HT-29 (cell line): Measurements from ENCODE around the gene CLCF1. TPM values are rescaled to one million over a fixed set of nuclear protein-coding genes. Genes with fewer than 3 reads are reported as not detected.

Experiments used
- DNase-seq: peaks from one replicate; pipeline ENCODE4 v3.0.0-alpha.2; 2015; ENCODE audit warnings: low spot score
- total RNA-seq: library from RNA; depleted of rRNA; stranded (reverse); fragments of >200 nt; shearing (Covaris generic); gene quantifications from 2 replicates; pipeline ENCODE4 v1.2.3, GENCODE V29; 2014; rRNA removed

The CLCF1 gene
- total RNA-seq, result 25.5 and 29.7 TPM in 2 replicates

DNA sequence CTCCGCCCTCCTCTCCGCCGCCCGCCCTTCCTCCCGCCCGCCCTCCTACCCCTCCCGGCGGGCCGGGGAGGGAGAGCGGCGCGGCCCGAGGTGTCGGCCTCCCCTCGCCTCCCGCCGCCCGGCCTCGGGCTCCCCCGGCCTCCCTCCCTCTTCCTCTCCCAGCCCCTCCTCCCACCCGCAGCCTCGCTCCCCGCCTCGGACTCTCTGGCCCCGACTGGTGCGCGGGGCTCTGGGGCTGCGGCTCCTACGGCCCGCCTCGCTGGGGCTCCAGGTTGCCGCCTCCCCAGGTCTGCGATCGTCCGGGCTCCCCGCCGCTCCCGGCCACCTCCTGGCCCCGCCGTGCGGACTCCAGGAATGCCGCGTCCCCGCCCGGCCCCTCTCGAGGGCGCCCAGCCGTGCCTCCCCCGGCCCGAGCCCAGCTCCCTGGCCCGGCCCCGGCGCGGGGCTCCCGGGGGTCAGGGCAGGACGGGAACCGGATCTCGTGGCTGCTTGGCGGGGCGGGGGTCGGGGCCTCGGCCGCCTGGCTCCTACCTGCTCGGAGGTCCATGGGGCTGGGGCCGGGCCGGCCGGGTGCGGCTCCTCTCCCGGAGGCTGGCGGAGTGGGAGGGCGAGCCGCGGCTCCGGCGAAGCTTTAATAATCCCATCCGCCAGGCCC lies at the start of gene CLCF1:
Gene CLCF1, minus strand, starts transcription at position 606 of the 655 bp plus-strand sequence. Its CDS starts 59 bp downstream, at position 547.
- DNase-seq, result peak; percentile 80

GRCh38 chr11:67422891-67423290 lies 49.5 kb upstream of the CLCF1 start:
- peak; percentile 58 for DNase-seq

- DNase-seq, result no peak
These were observed 48.1 kb upstream of the CLCF1 start for GRCh38 chr11:67421430-67422031.

GRCh38 chr11:67420646-67421429 lies 47.4 kb upstream of the CLCF1 start:
- DNase-seq, result peak; percentile 99

GRCh38 chr11:67420147-67420645 lies 46.8 kb upstream of the CLCF1 start:
- DNase-seq, result no peak

GRCh38 chr11:67419325-67420049 lies 46.1 kb upstream of the CLCF1 start:
- DNase-seq, result no peak

DNA sequence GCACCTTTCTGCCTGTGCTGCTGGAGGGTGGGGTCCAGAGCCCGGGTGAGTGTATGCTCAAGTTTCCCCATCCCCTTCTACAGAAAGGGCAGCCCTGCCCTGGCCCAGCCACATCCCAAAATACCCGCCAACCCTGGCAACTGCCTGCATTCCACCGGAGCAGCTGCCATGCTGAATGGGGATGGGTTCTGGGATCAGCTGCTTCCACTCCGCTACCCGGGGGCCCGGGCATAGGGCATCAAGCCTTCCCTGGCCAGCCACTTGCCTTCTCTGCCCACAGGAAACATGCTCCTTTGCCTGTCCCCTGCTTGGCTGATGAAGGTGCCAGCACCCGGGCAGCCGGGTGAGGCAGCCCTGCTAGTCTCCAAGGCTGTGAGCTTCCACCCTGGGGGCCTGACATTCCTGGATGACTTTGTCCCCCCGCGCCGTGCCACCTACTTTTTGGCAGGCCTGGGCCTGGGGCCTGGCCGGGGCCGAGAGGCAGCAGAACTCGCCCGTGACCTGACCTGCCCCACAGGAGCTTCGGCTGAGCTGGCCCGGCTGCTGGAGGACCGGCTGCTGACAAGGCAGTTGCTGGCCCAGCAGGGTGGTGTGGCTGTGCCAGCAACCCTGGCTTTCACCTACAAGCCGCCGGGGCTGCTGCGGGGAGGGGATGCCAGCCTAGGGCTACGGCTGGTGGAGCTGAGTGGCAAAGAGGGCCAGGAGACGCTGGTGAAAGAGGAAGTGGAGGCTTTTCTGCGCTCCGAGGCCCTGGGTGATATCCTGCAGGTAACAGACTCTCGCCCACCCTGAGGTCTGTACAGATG lies 45.3 kb upstream of the CLCF1 start:
- DNase-seq, result no peak

DNA sequence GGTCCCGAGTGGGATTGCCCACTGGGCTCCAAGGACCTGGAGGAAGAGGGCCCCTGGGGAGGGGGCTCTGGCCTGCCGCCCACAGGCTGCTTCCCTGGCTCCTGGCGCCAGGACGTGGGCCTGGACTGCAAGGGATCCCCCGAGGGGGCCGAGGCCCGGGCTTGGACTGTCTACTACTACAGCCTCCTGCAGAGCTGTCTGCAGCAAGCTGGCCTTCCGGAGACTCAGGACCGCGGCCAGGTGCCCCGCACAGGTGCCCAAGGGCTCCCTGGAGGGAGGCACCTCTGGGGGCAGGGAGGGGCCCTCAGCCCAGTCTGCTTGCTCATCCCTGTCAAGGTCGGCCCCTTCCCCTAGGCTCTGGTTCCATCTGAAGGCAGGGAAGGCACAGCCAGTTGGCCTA lies 44.0 kb upstream of the CLCF1 start:
- DNase-seq, result no peak

GRCh38 chr11:67416416-67417335 lies 43.3 kb upstream of the CLCF1 start:
- peak; percentile 63 for DNase-seq

GRCh38 chr11:67415501-67416304 lies 42.3 kb upstream of the CLCF1 start, which contains the start of gene CARNS1:
Gene CARNS1, plus strand, starts transcription at chr11:67415678. Its CDS starts 522 bp downstream, at chr11:67416200.
- DNase-seq, result no peak

- DNase-seq, result no peak
These were observed 40.0 kb upstream of the CLCF1 start for GRCh38 chr11:67413266-67413849.

DNA sequence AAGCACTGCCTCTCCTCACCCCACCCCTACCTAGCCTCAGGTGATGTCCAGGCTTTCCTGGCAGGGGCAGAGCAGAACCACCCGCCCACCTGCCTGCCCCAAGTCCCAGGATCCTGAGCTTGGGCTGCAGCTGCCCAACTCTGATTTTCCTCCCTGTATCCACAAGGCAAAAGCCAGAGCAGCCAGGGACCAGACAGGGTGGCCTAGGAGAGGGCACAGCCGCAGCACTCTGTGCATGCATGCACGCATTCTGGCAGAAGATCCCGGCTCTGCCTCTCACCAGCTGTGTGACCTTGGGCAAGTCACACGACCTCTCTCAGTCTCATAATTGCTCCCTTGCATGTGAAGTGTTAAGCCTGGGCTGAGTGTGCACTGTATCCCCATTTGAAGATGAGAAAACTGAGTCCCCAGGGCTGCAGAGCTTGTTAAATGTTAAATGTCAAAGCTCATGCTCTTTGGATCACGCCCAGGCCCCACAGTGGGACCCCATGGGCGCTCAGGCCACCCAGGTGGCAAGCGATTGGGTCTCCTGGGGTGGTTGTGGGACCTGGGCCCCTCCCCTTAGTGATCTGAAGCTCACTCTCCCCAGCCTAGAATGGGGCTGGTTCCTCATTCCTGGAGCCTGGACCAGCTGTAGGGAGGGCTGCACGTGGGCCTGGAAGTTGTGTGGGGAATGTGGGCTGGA lies 39.2 kb upstream of the CLCF1 start:
- no peak for DNase-seq

DNA sequence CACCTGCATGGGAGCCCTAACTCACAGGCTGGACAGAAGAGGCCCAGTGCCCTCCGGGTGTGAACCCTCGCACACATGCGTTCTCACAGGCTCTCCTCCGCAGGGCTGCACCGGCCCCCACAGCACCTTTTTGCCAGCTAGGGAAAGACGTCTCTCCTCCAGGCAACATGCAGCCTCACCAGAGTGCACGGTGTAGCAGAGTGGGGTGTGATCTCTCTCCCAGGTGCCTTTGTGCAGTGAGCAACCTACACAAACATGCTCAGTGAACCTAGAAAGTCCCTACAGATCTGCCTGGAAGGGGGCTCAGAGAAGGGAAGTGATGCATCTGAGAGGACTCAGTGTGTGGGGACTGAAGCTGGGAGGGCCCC lies 38.4 kb upstream of the CLCF1 start:
- DNase-seq, result no peak

DNA sequence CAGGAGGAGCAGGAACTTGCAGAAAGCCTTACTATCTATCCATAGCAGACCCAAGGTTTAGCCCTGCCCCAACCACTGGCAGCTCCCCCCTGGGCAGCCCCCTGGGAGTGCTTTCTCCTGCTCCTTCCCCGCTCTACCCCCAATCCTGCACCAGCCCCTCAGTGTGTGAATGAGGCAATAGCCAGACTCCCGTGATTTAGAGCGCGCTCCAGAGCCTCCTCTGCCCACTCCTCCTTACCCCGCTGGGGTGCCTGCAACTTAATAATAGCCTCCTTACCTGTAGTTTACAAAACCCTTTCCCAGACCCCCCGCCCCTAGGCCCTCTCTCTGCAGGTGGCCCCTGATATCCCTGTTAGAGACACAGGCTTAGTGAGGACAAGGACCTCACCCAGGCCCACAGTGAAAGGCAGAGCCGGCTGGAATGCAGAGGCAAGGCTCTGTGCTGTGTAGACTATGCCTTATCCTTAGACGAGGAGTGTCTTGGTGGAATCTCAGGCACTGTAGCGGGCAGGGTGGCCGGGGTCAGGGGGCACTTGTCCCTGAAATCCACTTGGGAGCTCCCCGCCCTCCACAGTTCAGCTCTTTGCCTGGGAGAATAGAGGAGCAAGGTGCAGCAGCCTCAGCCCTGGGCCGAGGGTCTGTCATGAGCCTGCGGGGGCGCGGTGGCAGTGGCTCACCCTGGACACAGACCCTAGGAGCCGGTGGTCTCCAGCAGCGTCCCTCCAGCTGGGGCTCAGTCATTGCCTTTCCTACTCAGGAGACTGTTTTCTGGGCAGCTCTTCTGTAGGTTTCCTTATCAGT lies 37.8 kb upstream of the CLCF1 start:
- no peak for DNase-seq

- DNase-seq, result no peak
These were observed 37.0 kb upstream of the CLCF1 start for GRCh38 chr11:67410369-67410831.

DNA sequence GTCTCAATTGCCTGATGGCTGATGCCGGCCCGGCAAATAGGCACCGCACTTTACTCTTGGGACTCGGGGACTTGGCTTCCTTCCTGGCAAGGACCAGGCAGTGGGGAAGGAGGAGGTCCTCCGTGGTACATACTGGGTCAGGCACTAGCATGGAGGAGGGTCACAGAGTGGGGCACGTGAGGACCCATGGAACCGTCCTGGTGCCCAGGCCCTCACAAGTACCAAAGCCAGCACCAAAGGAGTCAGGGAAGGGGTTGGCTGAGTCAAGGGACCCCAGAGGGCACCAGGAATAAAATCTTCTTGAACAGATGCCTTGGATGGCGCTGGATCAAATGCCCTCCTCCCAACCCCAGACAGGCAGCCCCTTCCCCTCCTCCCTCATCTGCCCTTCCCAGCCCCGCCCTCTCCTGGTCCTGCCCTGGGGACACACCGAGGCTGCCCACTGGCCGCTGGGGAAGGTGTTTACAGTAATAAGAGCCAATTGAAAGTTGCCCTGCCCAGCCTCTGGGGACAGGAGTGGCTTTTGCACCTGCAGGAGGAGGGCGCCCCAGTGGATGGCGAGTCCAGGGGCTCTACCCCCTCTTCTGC lies 36.5 kb upstream of the CLCF1 start:
- DNase-seq, result peak; percentile 40
